ENCODE results near the gene OLA1. TPM values are rescaled to one million over a fixed set of nuclear protein-coding genes. Genes with fewer than 3 reads are reported as not detected.
A peak's percentile ranks its signal among the peaks of the same experiment; 100 is the strongest.

OLA1 gene
- polyA plus RNA-seq, 3 donors, result 24.9 to 72.3 (median 71.9) TPM

DNA sequence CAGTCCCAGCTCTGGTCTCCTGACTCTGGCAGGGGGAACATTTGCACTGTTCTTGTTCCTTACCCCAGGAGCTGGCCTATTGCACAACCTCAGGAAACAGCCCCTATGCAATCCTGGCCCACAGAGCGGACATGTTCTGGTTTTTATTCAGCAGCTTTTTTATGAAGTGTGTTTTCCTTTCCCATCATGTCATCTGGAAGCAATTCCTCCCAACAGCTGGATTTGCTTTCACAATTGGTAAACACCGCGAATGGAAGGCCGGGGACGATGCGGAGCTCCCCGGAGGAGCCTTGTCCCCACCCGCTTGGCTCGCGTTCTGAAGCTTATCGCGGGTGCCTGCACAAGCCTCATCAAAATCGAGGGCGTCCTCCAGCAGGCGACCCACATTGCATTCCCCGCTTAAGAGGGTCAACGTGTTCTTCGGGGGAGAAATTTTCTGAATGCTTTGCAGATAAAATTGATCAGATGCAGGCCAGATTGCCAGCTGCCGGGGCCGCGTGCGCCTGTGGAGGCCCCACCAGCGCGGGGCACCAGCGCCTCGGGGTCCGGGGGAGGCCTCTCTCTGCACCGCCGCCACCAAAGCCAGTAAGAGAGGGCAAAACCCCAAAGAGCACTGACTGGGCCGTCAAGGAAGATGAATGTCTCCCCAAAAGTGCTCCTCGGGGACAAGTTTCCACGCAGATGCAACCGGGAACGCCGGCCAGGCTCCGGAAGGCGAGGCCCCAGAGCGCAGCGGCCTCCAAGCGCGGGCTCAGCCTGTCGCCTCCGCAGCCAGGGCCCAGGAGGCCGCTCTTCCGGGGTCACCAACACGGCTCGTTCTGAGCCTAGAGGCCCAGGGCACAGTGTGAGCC, 222.8 kb downstream of the OLA1 start:
- Histone ChIP-seq H3K27me3 (ENCODE audit: control insufficient read depth in 2 of 2, insufficient read depth in 2 of 2, low read length in 2 of 2) (no peaks in the 10 kb centered on the region), H4K20me1 (ENCODE audit: insufficient read depth, low read length) (no peaks in the 10 kb centered on the region), H3K79me2 (ENCODE audit: insufficient read depth, low read length) (peaks cover 4% of the 10 kb centered on the region), H3K27ac (ENCODE audit: low read depth in 1 of 2, low read length in 2 of 2) (peak overlapping the region; percentile 93 to 95), H3K9me3 (replicated peaks in 1 of 2; ENCODE audit: control insufficient read depth in 1 of 2, insufficient read depth in 1 of 2, low read length in 2 of 2) (peaks cover 0 to 10% of the 10 kb centered on the region in 2 donors), H3K4me3 (replicated peaks in 1 of 3; ENCODE audit: low read depth in 2 of 3, low read length in 3 of 3) (peak overlapping the region in 1 of 3 experiments; percentile 55), H3K36me3 (replicated peaks in 1 of 2; ENCODE audit: control insufficient read depth in 1 of 2, insufficient read depth in 2 of 2, low read length in 2 of 2) (no peaks in the 10 kb centered on the region), H3K9ac (ENCODE audit: insufficient read depth, low read length, poor library complexity, severe bottlenecking) (peak overlapping the region; percentile 54), H3K4me1 (ENCODE audit: control insufficient read depth in 1 of 2, insufficient read depth in 2 of 2, low read length in 2 of 2) (peaks cover 87 to 91% of the 10 kb centered on the region in 2 donors), H3K4me2 (replicated peaks; ENCODE audit: extremely low read depth, low read length, poor library complexity, severe bottlenecking) (peak overlapping the region; percentile 40), H2AFZ (ENCODE audit: insufficient read depth, low read depth, low read length, poor library complexity, severe bottlenecking) (peak overlapping the region; percentile 53)
- intact Hi-C loops (cut with micrococcal nuclease), result no loop called here
- peaks cover 0 to 7% (median 0%) of the 10 kb centered on the region in 3 donors for H3K27me3 Mint-ChIP-seq (ENCODE audit: low read depth in 3 of 3)
- TF ChIP-seq, protein P1, sequence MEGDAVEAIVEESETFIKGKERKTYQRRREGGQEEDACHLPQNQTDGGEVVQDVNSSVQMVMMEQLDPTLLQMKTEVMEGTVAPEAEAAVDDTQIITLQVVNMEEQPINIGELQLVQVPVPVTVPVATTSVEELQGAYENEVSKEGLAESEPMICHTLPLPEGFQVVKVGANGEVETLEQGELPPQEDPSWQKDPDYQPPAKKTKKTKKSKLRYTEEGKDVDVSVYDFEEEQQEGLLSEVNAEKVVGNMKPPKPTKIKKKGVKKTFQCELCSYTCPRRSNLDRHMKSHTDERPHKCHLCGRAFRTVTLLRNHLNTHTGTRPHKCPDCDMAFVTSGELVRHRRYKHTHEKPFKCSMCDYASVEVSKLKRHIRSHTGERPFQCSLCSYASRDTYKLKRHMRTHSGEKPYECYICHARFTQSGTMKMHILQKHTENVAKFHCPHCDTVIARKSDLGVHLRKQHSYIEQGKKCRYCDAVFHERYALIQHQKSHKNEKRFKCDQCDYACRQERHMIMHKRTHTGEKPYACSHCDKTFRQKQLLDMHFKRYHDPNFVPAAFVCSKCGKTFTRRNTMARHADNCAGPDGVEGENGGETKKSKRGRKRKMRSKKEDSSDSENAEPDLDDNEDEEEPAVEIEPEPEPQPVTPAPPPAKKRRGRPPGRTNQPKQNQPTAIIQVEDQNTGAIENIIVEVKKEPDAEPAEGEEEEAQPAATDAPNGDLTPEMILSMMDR (IDR thresholded peaks at IDR 0.05), result no peak
- H3K4me3 Mint-ChIP-seq, result peak overlapping the region in 1 of 2 donors; percentile 67
- peaks cover 5 to 8% of the 10 kb centered on the region in 2 donors for H3K36me3 Mint-ChIP-seq
- DNase-seq, result peak; percentile 74 to 90 (median 84)
- peaks cover 77% of the 10 kb centered on the region for H3K4me1 Mint-ChIP-seq
- peaks cover 0 to 12% (median 10%) of the 10 kb centered on the region in 7 donors for H3K9me3 Mint-ChIP-seq
- 72% methylated on average over 46 of the region's 47 CpGs for WGBS (ENCODE audit: insufficient coverage)
- peak overlapping the region; percentile 90 to 98 (median 97) for H3K27ac Mint-ChIP-seq

DNA sequence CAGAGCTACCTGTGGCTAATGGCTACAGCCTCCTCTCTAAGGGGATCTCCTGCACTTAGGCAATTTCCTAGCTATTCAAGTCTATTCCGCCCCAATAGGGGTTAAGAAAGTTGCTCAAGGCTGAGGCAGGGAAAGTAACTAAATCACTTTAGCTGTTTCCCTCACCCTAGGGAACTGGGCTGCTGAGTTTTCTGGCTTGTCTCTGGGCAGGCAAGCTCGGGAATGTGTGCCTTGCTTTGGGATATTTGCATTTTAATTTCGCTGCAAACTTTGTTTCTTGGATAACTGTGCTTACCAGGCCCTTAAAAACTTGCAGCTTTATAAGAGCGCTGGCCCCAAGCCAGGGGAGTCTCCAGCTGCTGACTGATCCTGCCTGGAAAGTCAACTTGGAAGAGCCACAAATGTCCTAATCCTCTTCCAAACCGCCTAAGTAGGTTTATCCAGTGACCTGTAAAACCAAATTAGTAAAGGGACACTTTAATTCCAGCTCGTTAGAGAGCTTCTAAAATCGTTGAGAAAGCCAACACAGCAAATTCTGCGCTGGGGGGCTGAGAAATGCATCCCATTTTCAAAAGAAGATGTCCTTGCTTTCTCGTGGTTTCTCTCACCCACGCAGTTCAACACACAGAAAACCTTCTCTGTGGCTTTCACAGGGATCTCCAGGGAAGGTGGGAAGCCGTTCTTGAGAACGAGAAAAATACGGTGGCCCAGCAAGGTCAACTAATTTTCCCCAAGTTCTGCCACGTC, 223.6 kb downstream of the OLA1 start:
- Histone ChIP-seq H3K9ac (ENCODE audit: insufficient read depth, low read length, poor library complexity, severe bottlenecking) (peak overlapping the region; percentile 54), H2AFZ (ENCODE audit: insufficient read depth, low read depth, low read length, poor library complexity, severe bottlenecking) (peak overlapping the region; percentile 53), H3K4me1 (ENCODE audit: control insufficient read depth in 1 of 2, insufficient read depth in 2 of 2, low read length in 2 of 2) (peaks cover 87 to 91% of the 10 kb centered on the region in 2 donors), H4K20me1 (ENCODE audit: insufficient read depth, low read length) (no peaks in the 10 kb centered on the region), H3K27ac (ENCODE audit: low read depth in 1 of 2, low read length in 2 of 2) (peak overlapping the region; percentile 93 to 95), H3K79me2 (ENCODE audit: insufficient read depth, low read length) (peaks cover 4% of the 10 kb centered on the region), H3K27me3 (ENCODE audit: control insufficient read depth in 2 of 2, insufficient read depth in 2 of 2, low read length in 2 of 2) (no peaks in the 10 kb centered on the region), H3K4me2 (replicated peaks; ENCODE audit: extremely low read depth, low read length, poor library complexity, severe bottlenecking) (peak overlapping the region; percentile 40), H3K9me3 (replicated peaks in 1 of 2; ENCODE audit: control insufficient read depth in 1 of 2, insufficient read depth in 1 of 2, low read length in 2 of 2) (peaks cover 0 to 10% of the 10 kb centered on the region in 2 donors), H3K36me3 (replicated peaks in 1 of 2; ENCODE audit: control insufficient read depth in 1 of 2, insufficient read depth in 2 of 2, low read length in 2 of 2) (no peaks in the 10 kb centered on the region), H3K4me3 (replicated peaks in 1 of 3; ENCODE audit: low read depth in 2 of 3, low read length in 3 of 3) (peak overlapping the region in 1 of 3 experiments; percentile 55)
- intact Hi-C loops (cut with micrococcal nuclease), result no loop called here
- no peak for DNase-seq
- H3K4me1 Mint-ChIP-seq, result peaks cover 74% of the 10 kb centered on the region
- peak overlapping the region; percentile 90 to 98 (median 97) for H3K27ac Mint-ChIP-seq
- TF ChIP-seq, protein P1 (IDR thresholded peaks at IDR 0.05), result no peak
- peaks cover 0 to 12% (median 10%) of the 10 kb centered on the region in 7 donors for H3K9me3 Mint-ChIP-seq
- WGBS (ENCODE audit: insufficient coverage), result 19% methylated on average over 11 of the region's 14 CpGs
- peaks cover 5 to 8% of the 10 kb centered on the region in 2 donors for H3K36me3 Mint-ChIP-seq
- peaks cover 0 to 7% (median 0%) of the 10 kb centered on the region in 3 donors for H3K27me3 Mint-ChIP-seq (ENCODE audit: low read depth in 3 of 3)
- peak overlapping the region in 1 of 2 donors; percentile 67 for H3K4me3 Mint-ChIP-seq
